HG02870 (cell line): ENCODE data around the gene CPXM2.

Experiments used
- ATAC-seq: cut with Tn5 transposase; IDR thresholded peaks from one replicate; pipeline ENCODE4 v1.9.1; 2021; ENCODE audit warnings: mild to moderate bottlenecking, moderate library complexity; ENCODE audit not compliant: unreplicated experiment

Gene CPXM2

DNA sequence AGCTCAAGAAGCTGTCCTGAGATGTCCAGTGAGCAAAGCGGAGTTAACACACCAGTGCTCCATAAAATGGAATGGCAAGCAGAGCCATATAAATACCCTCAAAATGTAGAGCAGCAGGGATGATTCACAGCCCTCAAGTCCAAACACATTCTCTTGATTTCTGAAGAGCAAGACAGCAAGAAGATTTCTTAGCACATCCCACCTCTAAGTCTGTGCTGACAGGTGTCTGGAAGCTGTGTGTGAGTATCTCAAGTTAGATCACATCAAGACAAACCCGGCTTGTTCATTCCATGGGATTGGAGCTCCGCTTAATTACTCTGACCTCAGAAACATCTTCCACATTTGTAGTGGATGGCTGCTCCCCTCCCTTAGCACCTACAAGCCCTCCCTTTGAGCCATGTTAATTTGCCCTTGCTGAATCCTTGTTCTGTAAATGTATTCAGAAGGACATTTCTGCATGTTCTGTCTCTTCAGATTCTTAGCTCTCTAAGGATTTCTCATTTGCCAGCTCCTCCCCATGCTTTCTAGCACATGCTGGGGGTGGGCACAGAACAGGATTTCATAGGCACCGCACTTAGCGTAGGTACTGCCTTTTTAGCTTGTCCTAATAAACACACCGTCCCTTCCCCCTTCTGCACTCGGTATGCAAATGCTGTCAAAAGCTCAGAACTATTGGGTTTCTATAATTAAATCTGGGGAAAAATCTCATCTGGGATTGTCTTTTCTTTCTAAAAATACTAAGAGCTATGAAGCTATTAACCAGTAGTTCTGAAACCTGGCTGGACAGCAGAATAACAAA, 112.7 kb downstream of the CPXM2 start:
- no peak for ATAC-seq

DNA sequence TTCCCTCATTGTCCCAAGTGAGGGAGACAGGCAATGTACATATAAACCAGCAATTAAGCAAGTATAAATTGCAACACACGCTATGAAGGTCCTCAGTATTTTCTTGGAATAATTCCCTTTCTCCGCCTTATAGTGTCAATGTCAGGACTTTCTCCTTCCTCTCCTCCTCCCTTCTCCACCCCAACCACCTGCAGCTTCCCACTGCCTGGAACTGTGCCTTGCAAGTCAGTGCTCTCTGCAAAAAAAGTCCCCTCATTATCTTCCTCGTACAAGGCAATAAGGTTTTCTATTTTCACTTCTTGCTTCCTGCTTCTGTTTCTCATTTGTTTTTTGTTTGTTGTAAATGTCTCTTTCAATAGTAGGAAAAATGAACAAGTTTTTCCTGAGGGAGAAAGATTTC, 113.7 kb downstream of the CPXM2 start:
- no peak for ATAC-seq

DNA sequence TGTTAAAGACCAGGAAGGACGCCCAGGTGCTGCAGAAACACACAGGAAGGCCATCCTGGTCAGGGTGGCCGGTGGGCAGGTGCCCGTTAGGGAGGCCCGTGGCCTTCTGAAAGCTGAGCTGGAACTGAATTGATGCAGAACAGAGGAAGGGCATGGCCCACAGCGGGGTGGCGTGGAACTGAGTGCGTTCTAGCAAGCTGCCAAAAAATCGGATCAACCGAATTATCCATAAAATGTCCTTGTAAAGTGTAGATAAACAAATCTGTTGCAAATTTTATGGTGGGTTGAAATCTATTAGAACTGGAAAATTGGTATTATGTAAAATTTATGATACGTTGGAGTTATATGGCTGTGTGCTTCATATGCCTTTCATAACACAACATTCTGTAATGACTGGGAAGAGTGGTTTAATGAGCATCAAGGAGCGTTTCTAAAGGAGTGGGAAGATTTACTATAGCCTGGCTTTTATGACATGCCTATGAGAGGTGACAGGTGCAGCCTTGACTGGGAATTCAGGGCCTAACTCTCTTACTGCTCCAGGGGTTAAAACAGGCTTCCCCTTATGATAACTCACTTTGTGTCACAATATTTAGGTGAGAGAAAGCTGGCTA, 117.4 kb downstream of the CPXM2 start:
- ATAC-seq, result no peak

DNA sequence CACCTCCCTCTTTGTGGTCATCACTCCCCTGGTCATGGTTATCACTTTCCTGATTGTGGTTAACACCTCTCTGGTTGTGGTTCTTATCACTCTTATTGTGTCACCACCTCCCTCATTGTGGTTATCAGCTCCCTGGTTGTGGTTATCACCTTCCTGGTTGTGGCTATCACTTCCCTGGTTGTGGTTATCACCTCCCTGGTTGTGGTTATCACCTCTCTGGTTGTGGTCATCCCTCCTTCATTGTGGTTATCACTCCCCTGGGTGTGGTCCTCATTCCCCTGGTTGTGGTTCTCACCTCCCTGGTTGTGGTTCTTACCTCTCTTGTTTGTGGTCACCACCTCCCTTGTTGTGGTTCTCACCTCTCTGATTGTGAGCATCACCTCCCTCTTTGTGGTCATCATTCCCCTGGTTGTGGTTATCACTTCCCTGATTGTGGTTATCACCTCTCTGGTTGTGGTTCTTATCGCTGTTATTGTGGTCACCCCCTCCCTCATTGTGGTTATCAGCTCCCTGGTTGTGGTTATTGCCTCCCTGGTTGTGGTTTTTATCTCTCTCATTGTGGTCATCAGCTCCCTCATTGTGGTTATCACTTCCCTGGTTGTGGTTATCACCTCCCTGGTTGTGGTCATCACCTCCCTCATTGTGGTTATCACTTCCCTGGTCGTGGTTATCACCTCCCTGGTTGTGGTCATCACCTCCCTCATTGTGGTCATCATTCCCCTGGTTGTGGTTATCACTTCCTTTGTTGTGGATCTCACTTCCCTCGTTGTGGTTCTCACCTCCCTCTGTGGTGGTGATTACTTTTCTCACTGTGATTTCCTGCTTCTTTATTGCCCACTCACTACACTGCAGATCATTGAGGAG, 118.7 kb downstream of the CPXM2 start:
- no peak for ATAC-seq

DNA sequence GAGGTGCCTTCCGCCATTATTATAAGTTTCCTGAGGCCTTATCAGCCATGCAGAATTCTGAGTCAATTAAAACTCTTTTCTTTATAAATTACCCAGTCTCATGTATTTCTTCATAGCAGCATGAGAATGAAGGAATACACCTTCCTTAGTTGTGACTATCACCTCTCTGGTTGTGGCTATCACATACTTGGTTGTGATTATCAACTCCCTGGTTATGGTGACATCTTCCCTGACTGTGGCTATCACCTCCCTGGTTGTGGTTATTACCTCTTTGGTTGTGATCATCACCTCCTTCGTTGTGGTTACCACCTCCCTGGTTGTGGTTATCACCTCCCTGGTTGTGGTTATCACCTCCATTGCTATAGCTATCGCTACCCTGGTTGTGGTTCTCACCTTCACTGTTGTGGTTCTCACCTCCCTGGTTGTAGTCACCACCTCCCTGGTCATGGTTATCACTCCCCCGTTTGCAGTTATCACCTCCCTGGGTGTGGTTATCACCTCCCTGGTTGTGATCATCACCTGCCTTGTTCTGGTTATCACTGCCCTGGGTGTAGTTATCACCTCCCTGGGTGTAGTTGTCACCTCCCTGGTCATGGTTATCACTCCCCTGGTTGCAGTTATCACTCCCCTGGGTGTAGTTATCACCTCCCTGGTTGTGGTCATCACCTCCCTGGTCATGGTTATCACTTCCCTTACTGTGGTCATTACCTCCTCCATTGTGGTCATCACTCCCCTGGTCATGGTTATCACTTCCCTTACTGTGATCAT, 119.5 kb downstream of the CPXM2 start:
- no peak for ATAC-seq

DNA sequence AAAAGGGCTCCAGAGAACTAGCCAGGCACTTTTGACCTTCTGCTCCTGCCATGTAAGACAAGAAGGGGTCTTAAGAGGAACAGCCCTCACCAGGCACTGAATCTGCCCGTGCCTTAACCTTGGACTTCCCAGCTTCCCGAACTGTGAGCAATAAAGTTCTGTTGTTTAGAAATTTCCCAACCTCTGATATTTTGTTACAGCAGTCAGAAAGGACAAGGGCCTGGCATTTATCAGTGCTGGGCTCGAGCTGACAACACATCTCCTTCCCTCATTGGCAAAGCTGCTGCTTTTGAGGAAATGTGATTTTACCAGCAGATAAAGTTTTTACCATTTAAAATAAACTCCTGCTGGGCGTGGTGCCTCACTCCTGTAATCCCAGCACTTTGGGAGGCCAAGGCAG, 122.0 kb downstream of the CPXM2 start:
- no peak for ATAC-seq

DNA sequence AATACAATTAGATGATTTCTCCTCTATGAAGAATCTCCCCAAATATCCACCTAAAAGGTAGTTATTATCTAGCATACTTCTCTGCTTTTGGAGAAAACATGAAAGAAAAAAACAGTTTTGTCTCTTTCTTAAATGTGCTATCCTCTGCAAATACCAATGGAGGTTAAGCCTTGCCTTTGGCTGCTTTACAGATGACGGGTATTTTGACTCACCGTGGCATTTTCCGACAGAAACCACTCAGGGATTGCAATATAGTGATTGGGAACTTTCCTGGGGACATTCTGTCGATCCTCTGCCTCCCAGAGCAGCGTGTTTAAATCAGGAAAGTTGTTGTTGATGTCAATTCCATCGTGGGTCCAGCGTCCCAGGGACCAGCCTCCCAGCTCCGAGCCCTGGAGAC, 124.8 kb downstream of the CPXM2 start:
- no peak for ATAC-seq

DNA sequence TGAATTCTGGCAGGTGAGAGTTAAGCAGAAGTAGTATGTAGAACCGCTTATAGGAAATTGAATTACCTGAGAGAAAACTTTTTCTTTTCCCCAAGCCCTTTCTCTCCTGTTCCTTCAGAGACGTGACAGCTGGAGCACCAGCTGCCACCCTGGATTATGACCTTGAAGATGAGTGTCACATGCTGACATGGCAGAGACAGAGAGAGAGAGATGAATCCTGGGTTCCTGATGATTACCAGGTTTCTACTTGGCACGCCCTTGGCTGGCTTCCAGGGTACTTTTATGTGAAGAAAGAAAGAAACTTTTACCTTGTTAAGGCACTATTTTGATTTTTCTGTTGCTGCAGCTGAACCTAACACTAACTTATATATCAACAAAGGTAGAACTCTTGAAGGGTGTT, 125.6 kb downstream of the CPXM2 start:
- ATAC-seq, result no peak

DNA sequence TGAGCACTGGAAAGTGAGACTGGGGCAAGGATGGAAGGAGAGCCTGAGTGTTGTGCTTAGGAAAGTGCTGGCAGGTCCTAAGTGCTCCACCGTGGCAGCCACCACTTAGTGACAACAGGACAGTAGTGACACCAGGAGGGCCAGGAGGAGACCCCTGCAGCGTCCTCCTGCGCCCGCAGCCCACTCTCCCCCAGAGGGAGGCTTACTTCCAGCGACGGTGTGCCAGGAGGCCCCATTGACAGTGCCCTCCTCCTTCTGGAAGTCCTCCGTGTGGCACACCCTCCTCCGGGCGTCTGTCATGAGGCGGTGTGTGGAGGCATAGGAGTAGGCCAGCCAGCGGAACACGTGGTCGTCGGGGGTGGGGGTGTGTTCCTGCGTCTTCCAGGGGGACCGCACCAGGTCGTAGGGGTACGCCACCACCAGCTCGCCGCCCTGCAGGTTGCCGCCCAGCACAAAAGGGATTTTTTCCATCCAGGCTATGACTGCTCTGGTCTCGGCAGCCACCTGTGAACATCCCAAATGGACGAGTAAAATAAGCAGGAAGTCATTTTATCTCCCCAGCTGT, 129.9 kb downstream of the CPXM2 start:
- no peak for ATAC-seq

DNA sequence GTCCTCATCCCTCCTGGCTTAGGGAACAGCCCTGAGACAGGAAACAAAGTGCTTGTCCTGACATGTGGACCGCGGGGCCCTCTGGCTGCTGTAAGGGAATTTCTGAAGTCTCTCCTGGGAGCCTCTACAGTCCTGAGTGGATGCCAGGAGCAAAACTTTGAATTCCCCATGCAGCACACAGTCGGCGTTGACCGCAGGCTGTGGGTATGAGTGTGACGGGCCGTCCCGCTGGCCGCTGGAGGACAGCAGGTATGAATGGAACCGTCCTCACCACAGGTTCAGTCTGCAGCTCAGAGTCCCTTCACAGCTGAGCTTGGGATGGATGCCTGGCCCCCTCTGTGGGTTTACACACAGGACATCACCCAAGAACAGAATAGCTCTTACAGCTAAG, 130.6 kb downstream of the CPXM2 start:
- no peak for ATAC-seq

DNA sequence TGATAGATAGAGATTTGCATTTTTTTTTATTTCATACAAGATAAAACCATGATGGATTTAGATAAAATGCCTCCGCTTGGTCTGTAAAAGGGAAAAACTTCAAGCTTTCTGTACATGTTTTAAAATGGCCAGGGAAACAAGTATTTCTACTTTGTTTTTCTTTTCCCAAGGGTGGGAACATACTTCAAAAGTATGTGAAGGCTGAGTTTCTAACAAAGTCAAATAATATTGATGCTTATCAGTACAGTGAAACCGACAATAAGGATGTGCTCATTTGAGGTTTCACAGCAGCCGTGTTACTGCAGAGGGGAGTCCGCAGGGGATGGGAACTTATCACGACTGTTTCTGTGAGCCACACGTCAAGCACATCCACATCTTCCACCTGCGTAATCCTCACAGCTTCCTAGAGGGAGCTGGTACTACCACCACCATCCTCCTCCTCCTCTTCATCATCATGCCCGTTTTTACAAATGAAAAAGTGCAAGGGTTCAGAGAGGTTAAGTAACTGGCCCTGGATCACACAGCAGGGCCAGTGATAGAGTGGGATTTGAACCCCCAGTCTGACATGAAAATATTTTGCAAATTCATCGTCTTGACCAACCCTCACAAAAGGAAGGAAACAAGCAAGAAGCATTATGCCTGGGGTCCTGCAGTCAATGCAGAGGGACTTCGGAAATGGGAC, 131.1 kb downstream of the CPXM2 start:
- no peak for ATAC-seq

DNA sequence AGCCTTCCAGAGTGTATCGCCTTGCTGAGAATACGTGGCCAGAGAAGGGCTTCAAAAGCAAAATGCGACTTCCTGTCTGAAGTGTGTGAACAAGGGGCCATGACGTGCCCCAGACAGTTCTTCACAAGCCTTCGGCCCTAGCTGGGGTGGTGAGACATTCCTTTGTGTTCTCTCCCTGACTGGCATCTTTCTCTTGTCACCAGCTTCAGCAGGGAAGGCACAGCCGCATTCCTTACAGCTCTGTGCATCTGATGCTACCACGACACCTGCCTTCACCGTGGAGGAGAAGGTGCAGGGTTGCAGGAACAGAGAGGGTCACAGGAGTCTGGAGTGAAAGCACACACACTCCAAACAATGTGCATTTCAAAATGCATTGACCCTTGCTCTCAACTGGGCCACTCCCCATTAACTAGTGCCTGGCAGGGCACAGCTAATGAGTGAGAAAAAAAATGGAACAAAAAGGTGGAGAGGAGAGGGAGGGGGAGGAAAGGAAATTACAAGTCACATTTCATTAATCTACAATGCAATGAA, 132.0 kb downstream of the CPXM2 start:
- ATAC-seq, result no peak

DNA sequence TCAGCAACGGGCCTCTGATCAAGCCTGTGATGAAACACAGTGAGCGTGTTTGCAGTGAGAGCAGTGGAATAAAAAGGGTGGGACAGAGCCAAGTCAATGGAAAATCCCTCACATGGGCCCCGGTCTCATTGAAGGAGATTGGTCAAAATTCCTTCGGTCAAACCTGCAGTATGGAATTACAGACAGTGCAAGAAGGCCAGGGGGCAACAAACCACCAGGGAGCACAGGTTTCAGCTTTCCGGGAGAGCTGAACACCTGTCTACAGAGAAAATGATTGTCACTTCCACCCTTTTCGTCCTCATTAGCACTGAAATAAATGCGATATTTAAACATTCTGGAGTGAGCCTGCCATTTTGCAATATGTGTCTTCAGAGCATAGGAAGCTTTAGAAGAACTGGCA, 132.6 kb downstream of the CPXM2 start:
- no peak for ATAC-seq

DNA sequence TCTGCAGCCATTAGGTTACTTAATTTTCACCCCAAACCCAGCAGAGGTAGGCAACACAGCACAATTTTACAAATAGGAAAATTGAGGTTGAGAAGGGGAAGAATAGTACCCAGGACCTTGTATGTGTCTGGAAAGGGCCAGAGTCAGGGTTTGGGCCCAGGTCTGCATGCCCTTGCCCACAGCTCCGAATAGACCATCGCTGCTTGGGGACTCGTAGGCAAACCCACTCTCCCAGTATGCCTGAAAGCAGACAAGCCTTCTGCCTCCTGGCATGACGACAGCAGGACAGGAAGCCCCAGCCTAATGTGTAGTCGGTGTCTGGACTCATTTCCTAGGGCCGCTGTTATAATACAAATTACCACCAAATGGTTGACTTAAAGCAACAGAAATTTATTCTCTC, 133.8 kb downstream of the CPXM2 start:
- ATAC-seq, result no peak

DNA sequence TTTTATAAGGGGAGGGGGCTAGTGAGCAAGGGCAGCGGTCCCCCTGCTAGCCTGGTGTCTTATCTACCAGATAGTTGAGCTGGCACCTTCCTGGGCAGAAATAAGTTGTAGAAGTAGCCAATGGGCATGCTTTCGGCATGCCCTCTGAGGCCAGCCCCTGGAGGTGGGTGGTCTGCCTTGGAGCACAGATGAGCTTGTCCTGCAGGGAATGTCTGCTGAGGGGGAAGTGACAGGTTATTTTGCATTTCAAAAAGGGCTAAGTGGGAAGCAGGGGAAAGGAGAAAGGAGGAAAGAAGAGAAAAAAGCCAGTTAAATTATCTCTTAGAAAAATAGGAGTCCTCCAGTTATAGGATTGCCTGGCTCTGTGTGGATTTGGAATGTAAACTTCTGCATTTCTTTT, 136.5 kb downstream of the CPXM2 start:
- no peak for ATAC-seq

DNA sequence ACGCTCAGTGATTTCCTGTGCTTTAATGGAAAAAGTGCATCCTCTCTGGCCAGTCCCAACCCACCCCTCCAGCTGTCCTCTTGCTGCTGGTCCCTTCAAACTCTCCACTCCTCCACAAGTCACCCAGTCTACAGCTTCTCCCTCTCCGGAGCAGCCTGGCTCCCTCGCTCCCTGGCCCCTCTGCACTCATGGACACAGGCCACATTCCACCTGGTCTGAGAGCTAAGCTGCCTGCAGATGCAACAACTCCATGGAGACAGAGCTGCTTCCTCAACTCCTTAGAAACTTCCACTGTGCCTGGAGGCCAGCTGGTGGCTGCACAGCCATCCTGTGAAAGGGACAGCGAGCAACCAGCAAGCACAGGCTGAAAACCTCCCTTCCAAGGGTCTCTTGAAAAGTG, 137.5 kb downstream of the CPXM2 start:
- ATAC-seq, result no peak

DNA sequence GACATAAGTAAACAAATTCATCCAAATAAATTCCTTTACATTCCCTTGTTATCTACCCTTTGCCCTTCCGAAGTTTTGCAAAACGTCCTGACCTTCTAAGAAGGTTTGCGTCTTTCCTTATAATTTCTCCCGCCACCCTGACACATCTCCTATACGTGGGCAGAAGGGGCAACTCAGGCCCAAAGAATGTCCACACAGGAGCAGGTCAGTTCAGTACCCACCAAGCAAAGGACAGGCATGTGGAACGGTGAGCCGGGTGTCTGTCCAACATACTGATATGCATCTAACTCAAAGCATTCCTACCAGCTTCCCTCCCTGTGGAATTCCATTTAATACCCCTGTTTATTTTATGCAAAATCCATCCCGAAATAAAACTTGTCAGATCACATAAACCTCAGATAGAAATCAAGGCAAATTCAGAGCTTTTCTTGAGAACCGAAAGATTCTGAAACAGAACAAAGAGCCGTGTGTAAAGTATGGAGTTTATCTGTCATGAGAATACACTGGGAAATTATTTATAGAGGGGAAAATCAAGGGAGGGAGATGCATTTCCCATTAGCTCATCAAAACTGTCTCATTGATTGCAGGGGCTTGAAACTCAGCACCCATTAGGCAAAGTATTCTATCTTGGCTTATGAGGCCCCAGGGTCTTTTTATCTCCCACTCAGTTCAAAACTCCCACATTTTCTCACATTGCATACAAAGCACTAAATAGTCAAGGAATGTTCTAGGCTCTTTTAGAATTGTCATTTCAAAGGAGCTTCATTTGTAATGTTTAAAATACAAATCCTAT, 140.1 kb downstream of the CPXM2 start:
- ATAC-seq, result no peak

DNA sequence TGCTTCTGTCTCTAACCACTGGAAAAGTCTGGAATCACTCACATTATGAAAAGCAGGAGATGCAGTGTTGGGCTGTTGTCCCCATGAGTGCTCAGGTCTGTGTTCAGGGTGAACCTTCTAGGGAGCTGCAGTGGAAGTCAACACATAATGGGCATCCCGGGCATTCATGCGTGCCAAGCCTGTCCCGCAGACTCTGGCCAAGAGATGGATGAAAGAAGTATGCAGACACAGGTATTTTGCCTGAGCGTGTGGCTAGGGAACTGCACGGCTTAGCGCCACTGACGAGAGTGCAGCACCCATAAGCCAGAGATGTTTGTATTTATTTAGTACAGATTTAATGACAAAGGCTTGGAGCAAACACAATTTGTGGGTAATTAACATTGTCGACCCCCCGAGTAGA, 140.7 kb downstream of the CPXM2 start:
- no peak for ATAC-seq

DNA sequence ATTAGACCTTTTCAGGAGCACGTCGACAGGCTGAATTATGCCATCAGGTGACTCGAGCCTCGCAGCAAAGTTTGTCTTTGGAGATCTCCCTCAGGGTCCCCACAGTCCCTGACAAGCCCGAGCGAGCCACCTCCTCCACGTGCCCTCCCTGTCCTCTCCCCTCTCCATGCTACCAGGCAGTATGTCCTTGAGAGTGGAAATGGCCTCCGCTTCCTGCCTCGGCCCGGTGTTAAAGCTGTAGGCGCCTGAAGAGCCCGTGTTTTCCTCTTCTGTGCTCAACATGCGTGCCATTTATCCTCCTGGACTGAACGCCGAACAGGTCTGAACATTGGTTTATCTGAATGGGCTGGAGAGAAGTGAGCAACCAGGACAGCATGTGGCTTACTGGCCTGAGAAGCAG, 142.9 kb downstream of the CPXM2 start:
- no peak for ATAC-seq
